PC-9 (cell line): ENCODE results near the gene SYNE1. TPM values are rescaled to one million over a fixed set of nuclear protein-coding genes. Genes with fewer than 3 reads are reported as not detected.

Source experiments
- BruUV-seq: library from RNA; stranded (reverse); fragments of 400-500 nt; replicated peaks from 2 replicates; lab custom pipeline; 2021; lab: Mats Ljungman, UMichigan
- CTCF ChIA-PET: fragments of 300-600 bp; sonication (Branson Sonifier 250); formaldehyde crosslinking; loops from one replicate; lab custom pipeline; 2022; ENCODE audit warnings: antibody characterized with exemption; lab: Charles Lee
- POLR2A ChIA-PET: fragments of 300-600 bp; sonication (Branson Sonifier 250); formaldehyde crosslinking; loops from one replicate; lab custom pipeline; 2022; ENCODE audit warnings: antibody characterized with exemption; ENCODE audit not compliant: unreplicated experiment; lab: Charles Lee
- DNase-seq, 2 experiments: peaks; one replicate each; pipeline versions ENCODE4 v3.0.0 to v3.0.0-alpha.2; 2015 to 2022; ENCODE audit warnings: mixed read lengths in 1 of 2
- H2AFZ ChIP-seq: fragments of 200-600 bp; sonication (generic); 2 replicates; pipeline ENCODE4 v1.8.1; 2017; ENCODE audit warnings: antibody characterized with exemption
- H3F3A ChIP-seq: fragments of 200-600 bp; sonication (generic); 2 replicates; pipeline ENCODE4 v1.8.1; 2017; ENCODE audit warnings: antibody characterized with exemption, mild to moderate bottlenecking, low read depth; ENCODE audit not compliant: insufficient read depth
- H3K27ac ChIP-seq: fragments of 200-600 bp; sonication (generic); 2 replicates; pipeline ENCODE4 v1.6.1; 2016; ENCODE audit warnings: mixed run types
- H3K27me3 ChIP-seq: fragments of 200-600 bp; sonication (generic); 2 replicates; pipeline ENCODE4 v1.6.1; 2016; ENCODE audit warnings: low read depth, mixed run types; ENCODE audit not compliant: insufficient read depth
- H3K36me3 ChIP-seq: fragments of 200-600 bp; sonication (generic); 2 replicates; pipeline ENCODE4 v1.6.1; 2016; ENCODE audit warnings: low read depth, mixed run types
- H3K4me1 ChIP-seq: fragments of 200-600 bp; sonication (generic); replicated peaks from 2 replicates; pipeline ENCODE4 v1.6.1; 2016; ENCODE audit warnings: mixed run types; ENCODE audit not compliant: insufficient read depth
- H3K4me2 ChIP-seq: fragments of 200-600 bp; sonication (generic); 2 replicates; pipeline ENCODE4 v1.6.1; 2017; ENCODE audit warnings: mixed run types
- H3K4me3 ChIP-seq: fragments of 200-600 bp; sonication (generic); 2 replicates; pipeline ENCODE4 v1.6.1; 2016; ENCODE audit warnings: mixed run types
- H3K79me2 ChIP-seq: fragments of 200-600 bp; sonication (generic); 2 replicates; pipeline ENCODE4 v1.6.1; 2017; ENCODE audit warnings: low read depth, mixed run types
- H3K9me2 ChIP-seq: fragments of 200-600 bp; sonication (generic); 2 replicates; pipeline ENCODE4 v1.8.1; 2017; ENCODE audit warnings: mild to moderate bottlenecking; ENCODE audit not compliant: insufficient read depth
- H3K9me3 ChIP-seq: fragments of 200-600 bp; sonication (generic); 2 replicates; pipeline ENCODE4 v1.8.1; 2016; ENCODE audit warnings: low read depth; ENCODE audit not compliant: insufficient read depth
- H4K20me1 ChIP-seq: fragments of 200-600 bp; sonication (generic); 2 replicates; pipeline ENCODE4 v1.8.1; 2017; ENCODE audit not compliant: insufficient read depth
- EZH2 ChIP-seq: fragments of 200-600 bp; sonication (generic); IDR thresholded peaks from 2 replicates; pipeline ENCODE4 v1.8.0; 2017; ENCODE audit warnings: antibody characterized with exemption, low read depth
- intact Hi-C: fragments of 100-400 bp; cut with micrococcal nuclease; formaldehyde crosslinking; loops from one replicate; pipeline ENCODE4 v1.10.0; 2022; ENCODE audit not compliant: unreplicated experiment
- total RNA-seq: library from RNA; stranded (reverse); gene quantifications from 2 replicates; pipeline ENCODE4 v1.2.3, GENCODE V29; 2021
- TF ChIP-seq, protein P1 (sequence below): fragments of 200-600 bp; sonication (generic); conservative IDR thresholded peaks from 2 replicates; pipeline ENCODE4 v1.6.1; 2017; ENCODE audit warnings: mixed run types, antibody characterized with exemption, mild to moderate bottlenecking, moderate library complexity

Gene SYNE1
- total RNA-seq, 1 experiment from 2014 or later: 13.4 TPM

GRCh38 chr6:152314483-152314832 is 322.7 kb downstream of the SYNE1 start:
- Histone ChIP-seq H3F3A (no peaks in the 10 kb centered on the region), H2AFZ (no peak overlapping the region), H3K4me3 (no peak overlapping the region), H3K27me3 (no peaks in the 10 kb centered on the region), H3K4me1 (no peaks in the 10 kb centered on the region), H3K4me2 (no peak overlapping the region), H3K9me3 (no peaks in the 10 kb centered on the region), H3K27ac (no peak overlapping the region), H4K20me1 (no peaks in the 10 kb centered on the region), H3K79me2 (no peaks in the 10 kb centered on the region), H3K9me2 (no peaks in the 10 kb centered on the region), H3K36me3 (no peaks in the 10 kb centered on the region)
- CTCF ChIA-PET: no interaction called here
- TF ChIP-seq EZH2: no peak
- TF ChIP-seq, protein P1, sequence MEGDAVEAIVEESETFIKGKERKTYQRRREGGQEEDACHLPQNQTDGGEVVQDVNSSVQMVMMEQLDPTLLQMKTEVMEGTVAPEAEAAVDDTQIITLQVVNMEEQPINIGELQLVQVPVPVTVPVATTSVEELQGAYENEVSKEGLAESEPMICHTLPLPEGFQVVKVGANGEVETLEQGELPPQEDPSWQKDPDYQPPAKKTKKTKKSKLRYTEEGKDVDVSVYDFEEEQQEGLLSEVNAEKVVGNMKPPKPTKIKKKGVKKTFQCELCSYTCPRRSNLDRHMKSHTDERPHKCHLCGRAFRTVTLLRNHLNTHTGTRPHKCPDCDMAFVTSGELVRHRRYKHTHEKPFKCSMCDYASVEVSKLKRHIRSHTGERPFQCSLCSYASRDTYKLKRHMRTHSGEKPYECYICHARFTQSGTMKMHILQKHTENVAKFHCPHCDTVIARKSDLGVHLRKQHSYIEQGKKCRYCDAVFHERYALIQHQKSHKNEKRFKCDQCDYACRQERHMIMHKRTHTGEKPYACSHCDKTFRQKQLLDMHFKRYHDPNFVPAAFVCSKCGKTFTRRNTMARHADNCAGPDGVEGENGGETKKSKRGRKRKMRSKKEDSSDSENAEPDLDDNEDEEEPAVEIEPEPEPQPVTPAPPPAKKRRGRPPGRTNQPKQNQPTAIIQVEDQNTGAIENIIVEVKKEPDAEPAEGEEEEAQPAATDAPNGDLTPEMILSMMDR: no peak
- BruUV-seq: no TSS peak
- intact Hi-C loops: no loop called here
- POLR2A ChIA-PET: no interaction called here
- no peak for DNase-seq

DNA sequence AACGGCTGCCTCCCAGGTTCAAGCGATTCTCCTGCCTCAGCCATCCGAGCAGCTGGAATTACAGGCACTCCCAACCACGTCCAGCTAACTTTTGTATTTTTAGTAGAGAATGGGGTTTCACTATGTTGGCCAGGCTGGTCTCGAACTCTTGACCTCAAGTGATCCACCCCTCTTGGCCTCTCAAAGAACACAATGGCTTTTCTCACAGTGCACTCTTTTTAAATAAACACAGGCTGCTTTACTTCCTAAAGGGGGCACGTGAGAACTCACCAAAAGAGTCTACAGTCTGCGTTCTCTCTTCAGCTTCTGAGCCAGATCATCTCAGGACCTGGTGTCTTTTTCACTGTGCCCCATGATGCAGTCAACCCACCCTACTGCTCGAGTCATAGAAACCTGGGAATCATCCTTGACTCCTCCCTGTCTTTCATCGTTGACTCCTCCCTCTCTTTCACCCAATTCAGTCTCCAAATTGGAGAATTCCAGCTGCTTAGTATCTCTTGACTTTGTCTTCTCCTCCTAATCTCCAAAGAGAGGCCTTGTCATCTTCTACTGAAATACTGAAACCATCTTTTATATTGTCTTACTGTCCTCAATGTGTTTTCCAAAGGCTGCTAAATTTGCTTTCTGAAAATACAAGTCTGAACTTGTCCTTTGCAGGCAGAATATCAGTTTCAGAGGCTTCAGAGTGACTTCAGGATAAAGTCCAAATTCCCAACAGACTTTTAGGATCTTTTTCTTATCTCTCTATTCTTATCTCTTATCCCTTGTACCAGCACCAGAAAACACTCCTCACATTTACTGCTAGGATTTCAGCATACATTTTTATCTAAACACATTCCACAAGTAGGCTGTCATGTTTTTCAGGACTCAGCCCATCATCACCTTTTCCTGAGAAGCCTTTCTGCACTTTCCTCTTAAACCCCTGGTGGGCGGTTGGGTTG is 323.4 kb downstream of the SYNE1 start:
- Histone ChIP-seq H3K27ac (no peak overlapping the region), H3K27me3 (no peaks in the 10 kb centered on the region), H3K9me3 (no peaks in the 10 kb centered on the region), H3K4me2 (no peak overlapping the region), H3K4me3 (no peak overlapping the region), H3K36me3 (no peaks in the 10 kb centered on the region), H4K20me1 (no peaks in the 10 kb centered on the region), H2AFZ (no peak overlapping the region), H3K9me2 (no peaks in the 10 kb centered on the region), H3K79me2 (no peaks in the 10 kb centered on the region), H3K4me1 (no peaks in the 10 kb centered on the region), H3F3A (no peaks in the 10 kb centered on the region)
- no peak for TF ChIP-seq EZH2
- TF ChIP-seq, protein P1: no peak
- intact Hi-C loops: no loop called here
- POLR2A ChIA-PET: no interaction called here
- BruUV-seq: no TSS peak
- no peak for DNase-seq
- CTCF ChIA-PET: no interaction called here

DNA sequence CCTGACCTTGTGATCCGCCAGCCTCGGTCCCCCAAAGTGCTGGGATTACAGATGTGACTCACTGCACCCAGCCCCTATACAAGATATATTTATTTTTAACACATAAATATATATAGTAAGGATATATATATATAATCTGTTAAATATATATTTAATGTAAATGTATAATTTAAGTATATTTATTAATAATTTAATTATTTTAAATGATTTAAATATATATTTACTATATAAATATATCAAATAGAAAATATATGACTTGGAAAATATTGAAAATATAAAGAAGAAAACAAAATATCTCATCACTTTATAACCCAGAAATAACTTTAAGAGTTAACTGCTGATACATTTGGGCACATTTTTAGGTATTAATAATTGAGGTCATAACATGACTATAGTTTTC is 324.7 kb downstream of the SYNE1 start:
- H4K20me1 ChIP-seq: no peaks in the 10 kb centered on the region
- intact Hi-C loops: no loop called here
- H3K4me2 ChIP-seq: no peak overlapping the region
- H3F3A ChIP-seq: no peaks in the 10 kb centered on the region
- no peaks in the 10 kb centered on the region for H3K4me1 ChIP-seq
- H3K27ac ChIP-seq: no peak overlapping the region
- POLR2A ChIA-PET: no interaction called here
- H3K27me3 ChIP-seq: no peaks in the 10 kb centered on the region
- TF ChIP-seq, protein P1: no peak
- no peak for TF ChIP-seq EZH2
- H3K9me3 ChIP-seq: no peaks in the 10 kb centered on the region
- H2AFZ ChIP-seq: no peak overlapping the region
- no peaks in the 10 kb centered on the region for H3K9me2 ChIP-seq
- no TSS peak for BruUV-seq
- H3K36me3 ChIP-seq: no peaks in the 10 kb centered on the region
- no peak for DNase-seq
- CTCF ChIA-PET: no interaction called here
- no peaks in the 10 kb centered on the region for H3K79me2 ChIP-seq
- no peak overlapping the region for H3K4me3 ChIP-seq
